Left colon (tissue), 2 donors: ENCODE data around the gene ERC1. TPM values are rescaled to one million over a fixed set of nuclear protein-coding genes. Genes with fewer than 3 reads are reported as not detected.
A peak's percentile ranks its signal among the peaks of the same experiment; 100 is the strongest.
"Not testable (repeated sequence)": the region's sequence is repeated elsewhere in the genome, so short reads cannot be mapped to it uniquely, and the experiment has no call there.

Experiments
- ATAC-seq: fragments of 200-7000 bp; cut with Tn5 transposase; one replicate; pipeline ENCODE4 v1.9.1; 2020; ENCODE audit warnings: mild to moderate bottlenecking, moderate library complexity
- DNase-seq, 2 donors: peaks; one replicate each; pipeline ENCODE4 v3.0.0-alpha.2; 2020
- intact Hi-C, 2 donors: fragments of 100-400 bp; cut with DNase I in 1 of 2; cut with micrococcal nuclease in 1 of 2; formaldehyde crosslinking; loops; one replicate each; pipeline versions ENCODE4 v1.11.2 to v1.14.0; 2022; cut with DNase I, micrococcal nuclease
- total RNA-seq, 2 donors: library from RNA; stranded (reverse); fragmentation: NEBNext Ultra II Directional; extraction: Animal tissue kit (Norgen Biotek cat#: 25700); gene quantifications; one replicate each; pipeline ENCODE4 v1.2.1, GENCODE V29; 2021
- donor health status: DM: no; HTN: no; CAD: no.
- donor health status: DM: yes; HTN: yes; CAD: no.

The ERC1 gene
- total RNA-seq, 2 donors from 2014 or later = 43.1 to 46.0 TPM

- intact Hi-C loops = no loop called here
- ATAC-seq = no peak
- no peak for DNase-seq
These were observed 170.2 kb downstream of the ERC1 start for GRCh38 chr12:1161197-1161596.

DNA sequence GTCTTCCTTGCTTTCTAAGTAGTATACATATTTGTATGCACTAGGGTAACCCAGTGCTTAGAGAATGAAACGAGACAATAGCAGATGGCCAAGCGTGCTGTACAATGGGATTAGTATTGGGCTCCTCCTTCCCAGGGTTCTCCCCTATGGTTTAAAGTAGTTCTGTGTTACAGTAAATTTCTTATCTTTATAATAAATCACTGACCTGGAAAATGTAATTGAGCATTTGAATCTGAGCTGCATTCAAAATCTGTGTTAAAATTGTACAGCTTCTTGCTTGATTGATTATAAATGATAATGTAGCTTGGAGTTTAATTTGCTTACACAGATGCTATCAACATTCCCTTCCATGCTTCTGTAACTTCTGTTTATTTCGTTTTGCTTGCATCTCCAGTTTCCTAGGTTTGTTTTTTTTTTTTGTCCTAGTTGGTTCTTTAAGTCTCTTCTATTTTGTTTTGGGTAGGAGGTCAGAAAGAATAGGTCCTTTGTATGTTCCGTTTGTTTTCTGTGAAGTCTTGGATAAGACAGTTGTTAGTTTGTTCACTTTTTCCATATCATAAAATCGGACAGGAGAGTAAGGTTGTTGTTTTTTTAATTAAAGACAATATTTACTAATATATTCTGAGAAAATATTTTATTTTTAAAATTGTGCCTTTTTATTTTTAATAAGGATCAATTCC lies 171.2 kb downstream of the ERC1 start:
- intact Hi-C loops = no loop called here
- DNase-seq = no peak
- no peak for ATAC-seq

DNA sequence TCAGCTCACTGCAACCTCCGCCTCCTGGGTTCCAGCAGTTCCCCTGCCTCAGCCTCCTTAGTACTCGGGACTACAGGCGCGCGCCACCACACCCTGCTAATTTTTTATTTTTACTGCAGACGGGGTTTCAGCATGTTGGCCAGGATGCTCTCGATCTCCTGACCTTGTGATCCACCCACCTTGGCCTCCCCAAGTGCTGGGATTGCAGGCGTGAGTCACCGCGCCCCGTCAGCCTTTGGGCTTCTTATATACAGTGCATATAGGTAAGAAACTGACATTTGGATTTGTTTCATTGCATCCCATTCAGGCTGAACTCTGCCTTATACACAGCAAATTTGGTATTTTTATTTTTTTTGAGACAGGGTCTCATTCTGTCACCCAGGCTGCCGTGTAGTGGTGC lies 176.8 kb downstream of the ERC1 start:
- no peak for ATAC-seq
- DNase-seq = no peak
- intact Hi-C loops = no loop called here

- intact Hi-C loops = no loop called here
- DNase-seq (no peak), ATAC-seq (no peak)
These were observed 179.4 kb downstream of the ERC1 start for GRCh38 chr12:1170411-1170810.

GRCh38 chr12:1171657-1172408 lies 180.8 kb downstream of the ERC1 start:
- intact Hi-C loops = no loop called here
- ATAC-seq = peak; percentile 27
- no peak for DNase-seq

- no peak for ATAC-seq
- no peak for DNase-seq
- intact Hi-C loops = no loop called here
These were observed 183.0 kb downstream of the ERC1 start for GRCh38 chr12:1173781-1174617.

DNA sequence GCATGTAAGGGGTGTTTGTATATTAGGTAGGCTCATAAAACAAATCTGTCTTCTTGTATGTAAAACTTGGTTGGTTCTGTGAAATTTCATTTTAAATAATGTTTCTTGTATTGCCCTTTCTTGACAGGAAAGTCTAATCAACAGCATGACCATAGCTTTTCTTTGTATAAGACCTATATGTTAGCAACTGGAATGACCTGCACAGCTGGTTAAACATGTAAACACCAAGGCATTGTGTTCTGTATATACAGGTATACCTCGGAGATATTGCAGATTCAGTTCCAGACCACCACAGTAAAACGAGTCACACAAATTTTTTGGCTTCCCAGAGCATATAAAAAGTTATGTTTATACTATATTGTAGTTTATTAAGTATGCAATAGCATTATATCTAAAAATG lies 183.6 kb downstream of the ERC1 start:
- intact Hi-C loops = no loop called here
- ATAC-seq (no peak), DNase-seq (no peak)

DNA sequence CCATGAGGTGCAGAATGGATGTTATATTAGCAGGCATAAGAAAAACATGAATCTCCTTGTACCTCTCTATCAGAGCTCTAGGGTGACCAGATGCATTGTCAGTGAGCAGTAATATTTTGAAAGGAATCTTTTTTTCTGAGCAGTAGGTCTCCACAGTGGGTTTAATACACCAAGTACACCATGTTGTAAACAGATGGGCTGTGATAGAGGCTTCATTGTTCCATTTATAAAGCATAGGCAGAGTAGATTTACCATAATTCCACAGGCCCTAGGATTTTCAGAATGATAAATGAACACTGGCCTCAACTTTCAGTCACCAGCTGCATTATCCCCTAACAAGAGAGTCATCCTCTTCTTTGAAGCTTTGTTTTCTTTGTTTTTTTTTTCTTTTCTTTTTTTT lies 185.2 kb downstream of the ERC1 start:
- DNase-seq = no peak
- intact Hi-C loops = no loop called here
- ATAC-seq = no peak

GRCh38 chr12:1179128-1179527 lies 188.1 kb downstream of the ERC1 start:
- no peak for DNase-seq
- no peak for ATAC-seq
- intact Hi-C loops = no loop called here

DNA sequence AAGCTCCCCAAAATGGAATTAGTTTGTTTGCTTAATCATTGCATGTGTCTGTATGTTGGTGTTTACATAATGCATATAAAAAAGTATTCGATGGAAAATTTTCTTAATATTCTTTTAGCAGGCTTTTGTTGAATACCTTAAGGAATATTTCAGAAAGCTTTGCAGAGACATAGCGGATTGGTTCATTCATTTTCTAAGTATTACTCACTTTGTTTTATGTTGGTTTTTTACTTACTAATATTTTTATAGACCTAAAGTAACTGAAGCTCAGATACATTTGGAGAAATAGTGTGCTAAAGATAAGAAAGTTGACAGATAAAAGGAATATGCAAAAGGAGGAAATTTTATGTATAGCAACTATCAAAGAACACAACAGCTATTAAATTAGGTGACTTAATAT lies 191.0 kb downstream of the ERC1 start:
- DNase-seq (no peak), ATAC-seq (no peak)
- intact Hi-C loops = no loop called here

- intact Hi-C loops = no loop called here
- ATAC-seq (no peak), DNase-seq (no peak)
These were observed 193.4 kb downstream of the ERC1 start for GRCh38 chr12:1184402-1184801.

DNA sequence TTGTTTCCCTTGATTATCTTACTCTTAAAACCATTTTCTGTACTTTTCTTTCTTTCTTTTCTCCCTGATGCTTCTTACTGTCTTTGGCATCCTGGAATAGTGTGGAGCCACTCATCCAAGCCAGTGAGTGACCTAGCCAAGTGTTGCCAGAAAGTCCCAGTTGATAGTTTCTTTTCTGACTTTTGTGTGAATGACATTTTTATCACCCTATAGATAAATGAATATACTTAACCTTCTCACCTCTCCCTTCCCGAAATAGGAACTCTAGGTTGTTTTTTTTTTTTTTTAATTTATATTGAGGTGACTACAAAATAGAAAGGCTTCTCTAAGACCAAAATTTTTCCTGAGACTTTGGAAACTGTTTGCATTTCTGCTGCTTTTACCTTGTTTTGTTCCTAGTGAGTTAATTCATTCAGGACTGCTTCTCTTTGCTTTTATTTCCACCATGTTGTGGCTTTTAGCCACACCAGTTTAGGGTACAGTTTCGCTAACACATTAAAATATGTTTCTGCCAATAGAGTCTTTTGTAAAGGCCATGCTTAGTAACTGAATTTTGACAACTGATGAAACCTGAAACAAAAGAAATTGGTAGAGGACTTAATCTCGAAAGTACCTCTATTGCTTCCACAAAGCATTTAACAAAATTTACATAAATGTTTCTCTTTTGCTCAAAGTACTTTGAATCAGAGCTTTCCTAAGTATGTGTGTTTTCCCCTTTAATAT lies 194.6 kb downstream of the ERC1 start:
- DNase-seq (no peak), ATAC-seq (no peak)
- intact Hi-C loops = no loop called here

DNA sequence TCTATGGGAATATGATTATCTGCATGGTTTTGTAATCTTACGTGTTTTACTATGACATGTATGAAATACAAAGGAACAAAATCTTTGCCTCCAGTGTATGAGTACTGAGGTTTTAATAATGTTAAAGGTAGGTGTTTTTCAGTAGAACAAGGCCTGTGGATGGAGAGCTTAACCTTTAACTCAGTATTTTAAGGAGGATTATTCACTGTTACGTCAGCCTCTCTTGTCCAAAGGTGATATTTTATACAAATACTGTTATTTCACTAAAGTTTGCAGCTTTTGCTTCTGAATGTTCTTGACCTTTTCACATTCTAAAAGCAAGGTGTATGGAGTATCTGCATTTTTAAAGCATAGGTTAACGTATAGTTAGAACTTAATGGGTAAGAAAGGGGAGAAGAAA lies 195.3 kb downstream of the ERC1 start:
- no peak for DNase-seq
- intact Hi-C loops = no loop called here
- ATAC-seq = no peak

- DNase-seq (no peak), ATAC-seq (no peak)
- intact Hi-C loops = no loop called here
These were observed 197.0 kb downstream of the ERC1 start for GRCh38 chr12:1188016-1188415.

DNA sequence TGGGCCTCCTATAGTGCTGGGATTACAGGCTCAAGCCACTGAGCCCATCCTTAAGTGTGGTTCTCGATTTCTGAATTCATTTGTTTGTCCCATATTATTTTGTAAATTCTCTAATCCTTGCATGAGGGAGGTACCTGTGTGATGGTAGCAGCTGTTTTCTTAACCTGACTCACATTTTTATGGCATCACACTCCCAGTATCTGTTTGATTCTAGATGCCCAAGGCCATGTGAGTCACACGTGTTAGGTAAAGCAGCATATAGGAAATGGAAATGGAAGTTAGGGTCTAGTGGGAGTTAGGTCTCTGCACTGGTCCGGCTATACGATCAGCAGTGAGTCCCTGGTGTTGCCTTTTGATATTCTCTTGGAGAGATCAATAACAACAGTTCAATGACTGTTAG lies 198.1 kb downstream of the ERC1 start:
- ATAC-seq (peak; percentile 54), DNase-seq (no peak)
- intact Hi-C loops = no loop called here

DNA sequence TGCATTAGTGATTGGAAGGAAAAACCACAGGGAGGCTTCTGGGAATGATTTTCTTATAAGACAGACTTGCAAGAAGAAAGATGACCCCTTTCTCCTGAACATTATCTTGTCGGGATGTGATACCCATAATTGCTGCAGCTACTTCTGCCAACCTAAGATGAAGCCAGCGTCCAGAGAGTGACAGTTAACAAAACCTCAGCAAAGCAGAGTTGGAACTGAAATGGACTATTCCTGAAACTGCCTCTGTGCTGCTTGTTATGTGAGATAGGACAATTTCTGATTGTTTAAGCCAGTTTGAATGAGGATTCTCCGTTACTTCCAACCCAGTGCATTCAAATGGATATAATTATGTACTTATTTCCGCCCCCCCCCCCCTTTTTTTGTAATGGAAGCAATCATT lies 204.5 kb downstream of the ERC1 start:
- no peak for DNase-seq
- no peak for ATAC-seq
- intact Hi-C loops = no loop called here

GRCh38 chr12:1197264-1198018 lies 206.4 kb downstream of the ERC1 start:
- DNase-seq (no peak), ATAC-seq (no peak)
- intact Hi-C loops = no loop called here

DNA sequence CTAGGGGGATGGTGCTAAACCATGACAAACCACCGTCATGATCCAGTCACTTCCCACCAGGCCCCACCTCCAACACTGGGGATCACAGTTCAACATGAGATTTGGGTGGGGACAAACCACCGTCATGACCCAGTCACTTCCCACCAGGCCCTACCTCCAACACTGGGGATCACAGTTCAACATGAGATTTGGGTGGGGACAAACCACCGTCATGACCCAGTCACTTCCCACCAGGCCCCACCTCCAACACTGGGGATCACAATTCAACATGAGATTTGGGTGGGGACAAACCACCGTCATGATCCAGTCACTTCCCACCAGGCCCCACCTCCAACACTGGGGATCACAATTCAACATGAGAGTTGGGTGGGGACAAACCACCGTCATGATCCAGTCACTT lies 207.8 kb downstream of the ERC1 start:
- ATAC-seq, DNase-seq, intact Hi-C loops: not testable (repeated sequence)

GRCh38 chr12:1199700-1200099 lies 208.7 kb downstream of the ERC1 start:
- intact Hi-C loops = no loop called here
- DNase-seq (no peak), ATAC-seq (no peak)
